ENCODE measurements around the gene PKP4. TPM values are rescaled to one million over a fixed set of nuclear protein-coding genes. Genes with fewer than 3 reads are reported as not detected.

PKP4 gene
- total and polyA plus RNA-seq, 2 of the 8 experiments (the other 6 are each of a cell fraction or from before 2014, with no cell fraction given): 48.2 to 88.0 TPM

DNA sequence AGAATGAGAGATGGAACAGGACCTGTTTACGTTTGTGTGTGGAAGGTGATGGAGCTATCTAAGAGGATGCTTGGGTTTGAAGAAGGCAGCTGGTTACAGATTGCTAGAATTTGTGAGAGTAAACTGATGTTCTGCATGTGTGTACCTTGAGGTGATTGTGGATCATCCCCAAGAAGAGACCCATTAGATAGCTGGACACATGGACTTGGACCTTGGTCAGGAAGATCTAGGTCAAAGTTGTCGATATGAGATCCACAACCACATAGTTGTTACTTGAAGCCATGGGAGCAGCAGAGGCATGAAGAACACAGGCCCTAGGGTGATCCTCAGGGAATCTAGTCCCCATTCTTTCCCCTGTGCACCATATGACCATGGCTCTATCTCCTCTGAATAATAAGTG lies 101.0 kb downstream of the PKP4 start:
- Histone ChIP-seq H2BK120ac (replicated peaks; ENCODE audit: low read depth, low read length) (no peak overlapping the region), H3K4me3 (ENCODE audit: extremely low read depth in 1 of 4, insufficient read depth in 2 of 4, low read depth in 3 of 4, low read length in 4 of 4) (no peak overlapping the region), H2AFZ (ENCODE audit: low read length) (no peak overlapping the region), H3K4me1 (replicated peaks in 1 of 4; ENCODE audit: control insufficient read depth in 3 of 4, insufficient read depth in 4 of 4, low read length in 3 of 4) (no peaks in the 10 kb centered on the region), H3K4me2 (ENCODE audit: insufficient read depth in 1 of 2, low read depth in 2 of 2, low read length in 2 of 2) (no peak overlapping the region), H3K4ac (replicated peaks; ENCODE audit: insufficient read length, low read depth, low read length) (no peak overlapping the region), H3K36me3 (ENCODE audit: control insufficient read depth in 2 of 4, insufficient read depth in 4 of 4, low read length in 3 of 4) (0 out of 8 replicates have a peak, but pooled peaks cover 0 to 2% (median 0%) of the 10 kb centered on the region in 4 experiments), H2BK12ac (ENCODE audit: low read depth, low read length) (no peak overlapping the region), H3K14ac (ENCODE audit: insufficient read length) (no peak overlapping the region), H3K23me2 (ENCODE audit: low read depth, low read length) (no peaks in the 10 kb centered on the region), H4K8ac (ENCODE audit: extremely low read depth, insufficient read depth, low read length) (no peak overlapping the region), H2BK5ac (ENCODE audit: low read depth, low read length) (no peak overlapping the region), H3K79me1 (ENCODE audit: low read depth, low read length) (no peaks in the 10 kb centered on the region), H3K56ac (replicated peaks; ENCODE audit: insufficient read length, low read depth, low read length) (no peak overlapping the region), H2AK5ac (ENCODE audit: low read depth, low read length) (no peak overlapping the region), H4K91ac (replicated peaks; ENCODE audit: insufficient read length, low read length) (no peak overlapping the region), H4K20me1 (replicated peaks in 1 of 2; ENCODE audit: control insufficient read depth in 1 of 2, insufficient read depth in 2 of 2, low read length in 2 of 2) (peaks cover 0 to 1% of the 10 kb centered on the region in 2 experiments), H3K79me2 (ENCODE audit: control insufficient read depth in 1 of 2, insufficient read depth in 2 of 2, low read length in 2 of 2) (no peaks in the 10 kb centered on the region), H2BK15ac (ENCODE audit: low read length) (no peak overlapping the region), H3K27ac (ENCODE audit: low read depth, low read length) (no peak overlapping the region), H2BK20ac (ENCODE audit: low read length) (no peak overlapping the region), H3K9me3 (ENCODE audit: insufficient read depth in 2 of 2, low read depth in 1 of 2, low read length in 1 of 2) (no peaks in the 10 kb centered on the region), H4K5ac (ENCODE audit: insufficient read length, low read depth, low read length) (no peak overlapping the region), H3K9ac (replicated peaks in 1 of 4; ENCODE audit: extremely low read depth in 1 of 4, low read depth in 3 of 4, low read length in 3 of 4) (no peak overlapping the region), H3K18ac (ENCODE audit: extremely low read depth, low read length) (no peak overlapping the region), H3K23ac (ENCODE audit: insufficient read length) (no peak overlapping the region), H3K27me3 (replicated peaks in 1 of 4; ENCODE audit: control insufficient read depth in 3 of 4, extremely low read depth in 1 of 4, insufficient read depth in 3 of 4, low read length in 3 of 4) (no peaks in the 10 kb centered on the region)
- FAIRE-seq (no peak), DNase-seq (ENCODE audit: low read depth in 1 of 2, low spot score in 2 of 2) (no peak)
- no peak for TF ChIP-seq KDM4A (IDR thresholded peaks at IDR 0.05; ENCODE audit: low read depth, low read length, severe bottlenecking)
- no peak for TF ChIP-seq CBX8 (IDR thresholded peaks at IDR 0.05; ENCODE audit: borderline replicate concordance, low read depth, low read length)
- no peak for TF ChIP-seq TCF12 (IDR thresholded peaks at IDR 0.05; ENCODE audit: low read depth, low read length)
- no peak for TF ChIP-seq SP4 (IDR thresholded peaks at IDR 0.05; ENCODE audit: low read length)
- TF ChIP-seq CHD2 (IDR thresholded peaks at IDR 0.05; ENCODE audit: low read length): no peak
- no peak for TF ChIP-seq MAFK (IDR thresholded peaks at IDR 0.05; ENCODE audit: low read depth, low read length)
- no peak for TF ChIP-seq CHD1 (IDR thresholded peaks at IDR 0.05; ENCODE audit: low read depth, low read length)
- no peak for TF ChIP-seq SP2 (IDR thresholded peaks at IDR 0.05; ENCODE audit: low read length)
- TF ChIP-seq CREB1 (IDR thresholded peaks at IDR 0.05): no peak
- no peak for TF ChIP-seq POLR2AphosphoS5 (IDR thresholded peaks at IDR 0.05; ENCODE audit: low read depth, low read length)
- no peak for TF ChIP-seq JUN (IDR thresholded peaks at IDR 0.05; ENCODE audit: low read depth, low read length)
- WGBS, 2 experiments (ENCODE audit: extremely low coverage in 1 of 2, insufficient coverage in 1 of 2, insufficient read length in 1 of 2, insufficient replicate concordance in 2 of 2, low coverage in 1 of 2, low lambda C conversion rate in 2 of 2, missing lambda C conversion rate in 1 of 2): 90% methylated on average over 2 of the region's 2 CpGs; no CpG with 5 or more reads in 1 of the 2 experiments
- POLR2A ChIA-PET (ENCODE audit: partially characterized antibody): no interaction called here
- CTCF ChIA-PET (ENCODE audit: partially characterized antibody): no interaction called here
